K562 (cell line): Measurements from ENCODE around the gene ZSCAN22. TPM values are rescaled to one million over a fixed set of nuclear protein-coding genes. Genes with fewer than 3 reads are reported as not detected.
A peak's percentile ranks its signal among the peaks of the same experiment; 100 is the strongest.

Experiments
- BCOR ChIP-seq: fragments of 450-650 bp; IDR thresholded peaks from 2 replicates; pipeline ENCODE4 v1.6.1; 2016
- COPS2 ChIP-seq: fragments of 450-650 bp; conservative IDR thresholded peaks from 2 replicates; pipeline ENCODE4 v1.6.1; 2016; ENCODE audit warnings: mild to moderate bottlenecking, moderate library complexity
- FOXP1 ChIP-seq: sonication (generic); formaldehyde crosslinking; IDR thresholded peaks from 2 replicates; pipeline ENCODE4 v1.8.0; 2022; ENCODE audit warnings: mild to moderate bottlenecking, missing genetic modification reagents
- HSF4 ChIP-seq: fragments of 250-450 bp; sonication (Bioruptor Pico); IDR thresholded peaks from 2 replicates; pipeline ENCODE4 v2.1.2; 2022; ENCODE audit warnings: mild to moderate bottlenecking, moderate library complexity, borderline replicate concordance
- ILF3 ChIP-seq: fragments of 450-650 bp; IDR thresholded peaks from 2 replicates; pipeline ENCODE4 v1.6.1; 2018; ENCODE audit warnings: antibody characterized with exemption, mild to moderate bottlenecking, moderate library complexity, borderline replicate concordance
- SFPQ ChIP-seq: fragments of 200-400 bp; formaldehyde crosslinking; IDR thresholded peaks from 2 replicates; pipeline ENCODE4 v1.6.1; 2017; ENCODE audit warnings: mild to moderate bottlenecking, low read depth, low read length, moderate library complexity
- SPI1 ChIP-seq: IDR thresholded peaks from 2 replicates; pipeline ENCODE4 v1.6.1; 2011; ENCODE audit warnings: low read depth, low read length, control low read depth, borderline replicate concordance
- TAF1 ChIP-seq: IDR thresholded peaks from 2 replicates; pipeline ENCODE4 v1.6.1; 2011; ENCODE audit warnings: mild to moderate bottlenecking, low read length, moderate library complexity; ENCODE audit not compliant: insufficient read depth, control insufficient read depth, severe bottlenecking; ENCODE audit errors: extremely low read depth
- TCF7 ChIP-seq: sonication (generic); IDR thresholded peaks from 2 replicates; pipeline ENCODE4 v1.6.1; 2016; ENCODE audit warnings: antibody characterized with exemption, borderline replicate concordance
- TFE3 ChIP-seq: fragments of 450-650 bp; formaldehyde crosslinking; IDR thresholded peaks from 2 replicates; pipeline ENCODE4 v1.4.0; 2020; ENCODE audit warnings: mild to moderate bottlenecking, mixed read lengths
- YY1 ChIP-seq, 3 experiments: IDR thresholded peaks; 2 replicates each; pipeline ENCODE4 v1.6.1; 2011; ENCODE audit warnings: low read length in 2 of 3, mild to moderate bottlenecking in 2 of 3, moderate library complexity in 2 of 3, borderline replicate concordance in 1 of 3, control low read depth in 1 of 3, low read depth in 1 of 3; ENCODE audit not compliant: insufficient read depth in 3 of 3, insufficient replicate concordance in 2 of 3, control insufficient read depth in 1 of 3, insufficient read length in 1 of 3; ENCODE audit errors: extremely low read depth in 1 of 3
- ZNF324 ChIP-seq: fragments of 250-450 bp; sonication (Bioruptor Pico); IDR thresholded peaks from 2 replicates; pipeline ENCODE4 v1.4.0; 2020; ENCODE audit warnings: mild to moderate bottlenecking
- polyA plus RNA-seq, 8 experiments: library from polyadenylated mRNA; depleted of rRNA in 4 of 8; stranded (reverse) in 5 of 8; unstranded in 3 of 8; fragments of >200 nt; fragmentation: Nextera tagmentation in 2 of 8; fragmentation: Illumina TruSeq in 1 of 8; extraction: Ambion mirVana in 2 of 8; extraction: Trizol in 1 of 8; gene quantifications; 2 replicates each; pipeline versions ENCODE4 v1.2.1 to v1.2.3, GENCODE V29; 2011 to 2014; ENCODE audit warnings: inconsistent platforms in 1 of 8, missing spikeins in 1 of 8
- total RNA-seq, 7 experiments: library from RNA; depleted of rRNA in 6 of 7; stranded (reverse); fragments of >200 nt in 6 of 7; fragmentation: Illumina TruSeq in 2 of 7; extraction: Trizol in 2 of 7; gene quantifications; 2 replicates each; pipeline versions ENCODE4 v1.2.1 to v1.2.3, GENCODE V29; 2011 to 2021; ENCODE audit warnings: low replicate concordance in 1 of 7
- TF ChIP-seq, protein P1 (sequence below), 2 experiments: fragments of 450-650 bp in 1 of 2; sonication (generic) in 1 of 2; formaldehyde crosslinking; conservative IDR thresholded peaks; 2 replicates each; pipeline versions ENCODE4 v1.4.0 to v1.8.1; 2020 to 2022; ENCODE audit warnings: mild to moderate bottlenecking in 1 of 2, missing genetic modification reagents in 1 of 2
- TF ChIP-seq, protein P2 (sequence below): fragments of 200-800 bp; sonication (Bioruptor generic); IDR thresholded peaks from 2 replicates; pipeline ENCODE4 v1.6.1; 2016; ENCODE audit warnings: missing genetic modification characterization, missing compliant biosample characterization
- TF ChIP-seq, protein P3 (sequence below): fragments of 250-450 bp; sonication (Bioruptor Pico); IDR thresholded peaks from 2 replicates; pipeline ENCODE4 v1.5.0; 2021

ZSCAN22 gene
- total and polyA plus RNA-seq, 9 of the 15 experiments (the other 6 are each of a cell fraction or from before 2014, with no cell fraction given), result 0.98 to 5.3 (median 3.0) TPM

- TF ChIP-seq ILF3 (no peak), COPS2 (no peak), BCOR (peak; percentile 56; the same call in 1 of the 2 replicates), TAF1 (peak; percentile 98), ZNF324 (CRISPR knock-in tag) (no peak), SFPQ (no peak), SPI1 (no peak), HSF4 (CRISPR knock-in tag) (no peak), FOXP1 (CRISPR knock-in tag) (peak; percentile 85), YY1 (IDR thresholded peaks at IDR 0.05; ENCODE audit: borderline replicate concordance in 1 of 3, control insufficient read depth in 1 of 3, extremely low read depth in 1 of 3, insufficient read depth in 3 of 3, insufficient read length in 1 of 3, insufficient replicate concordance in 2 of 3, low read depth in 1 of 3, low read length in 2 of 3) (peak in 2 of 3 experiments; percentile 25 to 45), TCF7 (no peak), TFE3 (CRISPR knock-in tag) (no peak)
- TF ChIP-seq, protein P1, sequence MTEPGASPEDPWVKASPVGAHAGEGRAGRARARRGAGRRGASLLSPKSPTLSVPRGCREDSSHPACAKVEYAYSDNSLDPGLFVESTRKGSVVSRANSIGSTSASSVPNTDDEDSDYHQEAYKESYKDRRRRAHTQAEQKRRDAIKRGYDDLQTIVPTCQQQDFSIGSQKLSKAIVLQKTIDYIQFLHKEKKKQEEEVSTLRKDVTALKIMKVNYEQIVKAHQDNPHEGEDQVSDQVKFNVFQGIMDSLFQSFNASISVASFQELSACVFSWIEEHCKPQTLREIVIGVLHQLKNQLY (CRISPR knock-in tag; conservative IDR thresholded peaks at IDR 0.05), result no peak
- TF ChIP-seq, protein P2, sequence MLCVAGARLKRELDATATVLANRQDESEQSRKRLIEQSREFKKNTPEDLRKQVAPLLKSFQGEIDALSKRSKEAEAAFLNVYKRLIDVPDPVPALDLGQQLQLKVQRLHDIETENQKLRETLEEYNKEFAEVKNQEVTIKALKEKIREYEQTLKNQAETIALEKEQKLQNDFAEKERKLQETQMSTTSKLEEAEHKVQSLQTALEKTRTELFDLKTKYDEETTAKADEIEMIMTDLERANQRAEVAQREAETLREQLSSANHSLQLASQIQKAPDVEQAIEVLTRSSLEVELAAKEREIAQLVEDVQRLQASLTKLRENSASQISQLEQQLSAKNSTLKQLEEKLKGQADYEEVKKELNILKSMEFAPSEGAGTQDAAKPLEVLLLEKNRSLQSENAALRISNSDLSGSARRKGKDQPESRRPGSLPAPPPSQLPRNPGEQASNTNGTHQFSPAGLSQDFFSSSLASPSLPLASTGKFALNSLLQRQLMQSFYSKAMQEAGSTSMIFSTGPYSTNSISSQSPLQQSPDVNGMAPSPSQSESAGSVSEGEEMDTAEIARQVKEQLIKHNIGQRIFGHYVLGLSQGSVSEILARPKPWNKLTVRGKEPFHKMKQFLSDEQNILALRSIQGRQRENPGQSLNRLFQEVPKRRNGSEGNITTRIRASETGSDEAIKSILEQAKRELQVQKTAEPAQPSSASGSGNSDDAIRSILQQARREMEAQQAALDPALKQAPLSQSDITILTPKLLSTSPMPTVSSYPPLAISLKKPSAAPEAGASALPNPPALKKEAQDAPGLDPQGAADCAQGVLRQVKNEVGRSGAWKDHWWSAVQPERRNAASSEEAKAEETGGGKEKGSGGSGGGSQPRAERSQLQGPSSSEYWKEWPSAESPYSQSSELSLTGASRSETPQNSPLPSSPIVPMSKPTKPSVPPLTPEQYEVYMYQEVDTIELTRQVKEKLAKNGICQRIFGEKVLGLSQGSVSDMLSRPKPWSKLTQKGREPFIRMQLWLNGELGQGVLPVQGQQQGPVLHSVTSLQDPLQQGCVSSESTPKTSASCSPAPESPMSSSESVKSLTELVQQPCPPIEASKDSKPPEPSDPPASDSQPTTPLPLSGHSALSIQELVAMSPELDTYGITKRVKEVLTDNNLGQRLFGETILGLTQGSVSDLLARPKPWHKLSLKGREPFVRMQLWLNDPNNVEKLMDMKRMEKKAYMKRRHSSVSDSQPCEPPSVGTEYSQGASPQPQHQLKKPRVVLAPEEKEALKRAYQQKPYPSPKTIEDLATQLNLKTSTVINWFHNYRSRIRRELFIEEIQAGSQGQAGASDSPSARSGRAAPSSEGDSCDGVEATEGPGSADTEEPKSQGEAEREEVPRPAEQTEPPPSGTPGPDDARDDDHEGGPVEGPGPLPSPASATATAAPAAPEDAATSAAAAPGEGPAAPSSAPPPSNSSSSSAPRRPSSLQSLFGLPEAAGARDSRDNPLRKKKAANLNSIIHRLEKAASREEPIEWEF (CRISPR knock-in tag), result peak; percentile 80; the same call in 1 of the 2 replicates
- TF ChIP-seq, protein P3, sequence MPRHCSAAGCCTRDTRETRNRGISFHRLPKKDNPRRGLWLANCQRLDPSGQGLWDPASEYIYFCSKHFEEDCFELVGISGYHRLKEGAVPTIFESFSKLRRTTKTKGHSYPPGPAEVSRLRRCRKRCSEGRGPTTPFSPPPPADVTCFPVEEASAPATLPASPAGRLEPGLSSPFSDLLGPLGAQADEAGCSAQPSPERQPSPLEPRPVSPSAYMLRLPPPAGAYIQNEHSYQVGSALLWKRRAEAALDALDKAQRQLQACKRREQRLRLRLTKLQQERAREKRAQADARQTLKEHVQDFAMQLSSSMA (CRISPR knock-in tag), result peak; percentile 14; the same call in 1 of the 2 replicates
Observed at GRCh38 chr19:58386576-58387337, 60.0 kb downstream of the ZSCAN22 start, which contains the start of gene RPS5 (continued).
